PC-3 (cell line): ENCODE measurements around the gene CASS4.

Experiments
- CTCF ChIP-seq: fragments of 300-600 bp; sonication (generic); conservative IDR thresholded peaks from 2 replicates; pipeline ENCODE4 v1.5.1; 2017; ENCODE audit warnings: antibody characterized with exemption, low read depth, mild to moderate bottlenecking, low read length
- EZH2 ChIP-seq: fragments of 300-600 bp; sonication (generic); IDR thresholded peaks from one replicate; pipeline ENCODE4 v1.6.1; 2017; ENCODE audit warnings: antibody characterized with exemption, mild to moderate bottlenecking, low read length; ENCODE audit not compliant: unreplicated experiment

- TF ChIP-seq CTCF (no peak), EZH2 (no peak)
Measured at GRCh38 chr20:56382696-56383095, 29.4 kb upstream of the CASS4 start.
